AG10803 (cell line): ENCODE results near the gene LRRN2.

Source experiments
- DNase-seq: peaks from one replicate; pipeline ENCODE4 v3.0.0; 2010; ENCODE audit warnings: low read depth
- H3K4me3 ChIP-seq: 2 replicates; pipeline ENCODE4 v1.5.1; 2011; ENCODE audit warnings: mild to moderate bottlenecking, low read length, control low read depth
- TF ChIP-seq, protein P1 (sequence below): conservative IDR thresholded peaks from 2 replicates; pipeline ENCODE4 v1.5.1; 2011; ENCODE audit warnings: mild to moderate bottlenecking, low read length, control low read depth, inconsistent platforms

The LRRN2 gene

DNA sequence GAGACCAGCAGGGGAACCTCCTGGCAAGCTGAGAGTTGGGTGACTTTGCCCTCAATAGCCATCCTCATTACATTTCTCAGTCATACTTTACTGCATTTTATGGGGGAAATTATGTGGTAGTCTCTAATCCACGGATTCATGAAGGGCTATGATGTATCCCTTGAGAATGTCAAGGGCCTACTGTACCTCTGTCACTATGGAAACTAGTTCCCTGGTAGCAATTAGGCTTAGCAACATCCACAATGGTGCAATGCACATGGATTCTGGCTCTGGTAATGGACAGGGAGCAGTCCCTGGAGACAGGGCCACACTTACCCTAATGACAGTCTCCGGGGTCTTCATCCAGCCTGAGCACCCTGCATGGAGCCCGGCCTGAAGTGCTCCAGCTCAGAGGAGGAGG lies 26.5 kb downstream of the LRRN2 start:
- no peak overlapping the region for H3K4me3 ChIP-seq
- TF ChIP-seq, protein P1, sequence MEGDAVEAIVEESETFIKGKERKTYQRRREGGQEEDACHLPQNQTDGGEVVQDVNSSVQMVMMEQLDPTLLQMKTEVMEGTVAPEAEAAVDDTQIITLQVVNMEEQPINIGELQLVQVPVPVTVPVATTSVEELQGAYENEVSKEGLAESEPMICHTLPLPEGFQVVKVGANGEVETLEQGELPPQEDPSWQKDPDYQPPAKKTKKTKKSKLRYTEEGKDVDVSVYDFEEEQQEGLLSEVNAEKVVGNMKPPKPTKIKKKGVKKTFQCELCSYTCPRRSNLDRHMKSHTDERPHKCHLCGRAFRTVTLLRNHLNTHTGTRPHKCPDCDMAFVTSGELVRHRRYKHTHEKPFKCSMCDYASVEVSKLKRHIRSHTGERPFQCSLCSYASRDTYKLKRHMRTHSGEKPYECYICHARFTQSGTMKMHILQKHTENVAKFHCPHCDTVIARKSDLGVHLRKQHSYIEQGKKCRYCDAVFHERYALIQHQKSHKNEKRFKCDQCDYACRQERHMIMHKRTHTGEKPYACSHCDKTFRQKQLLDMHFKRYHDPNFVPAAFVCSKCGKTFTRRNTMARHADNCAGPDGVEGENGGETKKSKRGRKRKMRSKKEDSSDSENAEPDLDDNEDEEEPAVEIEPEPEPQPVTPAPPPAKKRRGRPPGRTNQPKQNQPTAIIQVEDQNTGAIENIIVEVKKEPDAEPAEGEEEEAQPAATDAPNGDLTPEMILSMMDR = no peak
- peak; percentile 9 for DNase-seq

DNA sequence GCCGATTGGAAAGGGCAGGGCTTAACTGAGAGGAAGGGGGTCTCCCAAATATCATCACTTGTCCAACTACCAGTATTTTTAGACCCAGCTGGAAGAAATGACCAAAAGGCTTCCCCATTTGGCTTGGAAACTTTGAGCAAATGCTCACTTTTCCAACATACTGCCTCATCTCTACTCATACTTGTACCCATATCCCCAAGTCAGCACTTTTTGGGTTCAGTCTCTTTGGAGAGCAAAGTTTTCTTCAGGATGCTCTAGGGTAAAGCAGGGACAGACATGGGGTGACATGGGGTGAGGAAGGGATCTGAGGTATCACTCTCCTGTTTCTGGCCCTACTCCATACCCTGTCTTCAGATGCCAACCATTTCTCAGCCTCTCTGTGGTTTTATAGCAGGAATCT lies 27.2 kb downstream of the LRRN2 start:
- no peak for DNase-seq
- no peak overlapping the region for H3K4me3 ChIP-seq
- TF ChIP-seq, protein P1 = no peak

DNA sequence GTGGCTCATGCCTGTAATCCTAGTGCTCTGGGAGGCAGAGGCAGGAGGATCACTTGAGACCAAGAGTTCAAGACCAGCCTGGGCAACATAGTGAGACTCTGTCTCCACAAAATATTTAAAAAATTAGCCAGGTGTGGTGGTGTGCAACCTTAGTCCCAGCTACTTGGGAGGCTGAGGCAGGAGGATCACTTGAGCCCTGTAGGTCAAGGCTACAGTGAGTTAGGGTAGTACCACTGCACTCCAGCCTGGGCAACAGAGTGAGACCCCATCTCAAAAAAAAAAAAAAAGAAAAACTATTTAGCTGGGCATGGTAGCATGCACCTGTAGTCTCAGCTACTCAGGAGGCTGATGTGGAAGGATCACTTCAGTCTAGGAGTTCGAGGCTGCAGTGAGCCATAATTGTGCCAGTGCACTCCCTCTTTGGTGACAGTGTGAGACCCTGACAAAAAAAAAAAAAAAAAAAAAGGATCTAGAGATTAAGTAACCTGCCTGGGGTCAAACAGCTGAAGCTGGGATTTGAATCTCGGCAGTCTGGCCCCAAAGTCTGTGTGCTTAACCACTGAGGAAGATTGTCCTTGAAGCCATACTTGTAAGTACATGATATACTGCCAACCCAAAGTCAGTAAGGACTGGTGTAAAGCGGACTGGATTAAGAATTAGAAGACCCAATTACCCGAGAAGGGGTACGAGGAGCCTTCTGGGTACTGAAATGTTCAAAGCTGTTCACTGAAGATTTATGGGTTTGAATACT lies 31.8 kb downstream of the LRRN2 start:
- H3K4me3 ChIP-seq = no peak overlapping the region
- no peak for DNase-seq
- TF ChIP-seq, protein P1 = no peak

DNA sequence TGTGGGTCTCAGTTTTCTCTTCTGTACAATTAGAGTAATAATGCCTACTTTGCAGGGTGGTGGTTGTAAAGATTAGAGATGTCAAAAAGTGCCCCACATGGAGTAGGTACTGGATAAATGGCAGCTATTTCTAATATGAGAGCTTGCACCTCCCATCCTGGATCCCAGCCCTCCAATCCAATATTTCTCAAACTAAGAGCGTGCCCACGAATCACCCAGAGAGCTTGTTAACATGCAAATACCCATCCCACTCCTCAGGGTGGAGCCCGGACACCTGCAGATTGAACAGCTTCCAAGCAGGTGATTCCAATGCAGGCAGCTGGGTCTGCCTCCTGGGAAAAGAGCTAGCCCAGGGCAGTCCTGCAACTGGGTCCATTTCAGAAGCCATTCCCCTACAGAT lies 33.0 kb downstream of the LRRN2 start:
- TF ChIP-seq, protein P1 = no peak
- no peak for DNase-seq
- H3K4me3 ChIP-seq = no peak overlapping the region

DNA sequence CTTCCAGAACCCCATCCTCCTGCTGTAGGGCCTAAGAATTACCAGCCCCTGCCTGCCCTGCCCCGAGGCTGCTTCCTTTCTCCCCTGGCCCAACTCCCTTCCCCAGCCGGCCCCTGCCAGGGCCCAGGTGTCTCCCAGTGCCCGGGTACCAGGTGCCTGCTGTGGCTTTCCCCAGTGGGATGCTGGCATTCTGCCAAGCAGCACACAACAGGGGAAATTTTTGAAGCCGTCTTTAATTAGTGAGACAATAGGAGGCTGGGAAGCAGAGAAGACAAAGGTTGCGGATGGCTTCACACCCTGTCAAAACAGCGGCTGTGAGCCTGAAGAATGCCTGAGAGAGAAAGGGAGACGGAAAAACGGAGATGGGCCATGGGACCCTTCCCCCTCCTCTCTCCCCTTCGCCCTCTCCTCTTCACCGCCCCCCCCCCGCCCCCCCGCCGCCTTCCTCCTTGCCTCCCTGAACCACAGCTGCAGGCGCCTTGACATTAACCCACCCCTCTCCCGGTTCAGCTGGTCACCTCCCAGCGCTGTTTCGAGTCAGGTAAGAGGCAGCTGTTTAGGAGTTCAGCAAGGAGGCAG lies 33.6 kb downstream of the LRRN2 start:
- no peak overlapping the region for H3K4me3 ChIP-seq
- TF ChIP-seq, protein P1 = no peak
- no peak for DNase-seq

DNA sequence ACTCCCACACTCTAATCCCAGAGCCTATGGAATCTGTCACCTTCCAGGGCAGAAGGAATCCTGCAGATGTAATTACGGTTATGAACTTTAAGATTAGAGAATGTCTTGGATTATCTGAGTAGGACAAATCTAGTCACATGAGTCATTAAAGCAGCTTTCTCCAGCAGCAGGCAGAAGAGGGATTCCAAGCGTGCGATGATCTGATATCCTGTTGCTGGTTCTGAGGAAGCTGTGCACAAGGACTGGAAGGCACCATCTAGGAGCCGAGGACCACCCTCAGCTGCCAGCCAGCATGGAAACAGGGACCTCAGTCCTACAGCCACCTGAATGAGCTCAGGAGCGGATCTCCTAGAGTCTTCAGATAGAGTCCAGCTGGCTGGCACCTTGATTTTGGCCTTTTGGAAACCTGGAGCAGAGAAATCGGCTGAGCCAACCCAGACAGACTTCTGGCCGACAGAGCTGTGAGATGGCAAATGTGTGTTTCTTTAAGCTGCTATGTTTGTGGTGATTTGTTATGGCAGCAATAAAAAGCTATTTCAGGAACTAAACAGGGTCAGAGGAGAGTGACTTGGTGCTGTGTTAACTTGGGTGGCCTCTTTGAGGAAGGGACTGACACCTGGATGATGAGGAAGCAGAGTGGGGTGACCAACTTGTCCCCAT lies 34.5 kb downstream of the LRRN2 start:
- TF ChIP-seq, protein P1 = no peak
- peak; percentile 2 for DNase-seq
- no peak overlapping the region for H3K4me3 ChIP-seq
